Right hindlimb (tissue), 1 donor: ENCODE data around the gene PUS1.
A peak's percentile ranks its signal among the peaks of the same experiment; 100 is the strongest.
"Not testable (repeated sequence)": the region's sequence is repeated elsewhere in the genome, so short reads cannot be mapped to it uniquely, and the experiment has no call there.

Experiments used
- DNase-seq: peaks from one replicate; pipeline ENCODE4 v3.0.0-alpha.2; 2018

The PUS1 gene

DNA sequence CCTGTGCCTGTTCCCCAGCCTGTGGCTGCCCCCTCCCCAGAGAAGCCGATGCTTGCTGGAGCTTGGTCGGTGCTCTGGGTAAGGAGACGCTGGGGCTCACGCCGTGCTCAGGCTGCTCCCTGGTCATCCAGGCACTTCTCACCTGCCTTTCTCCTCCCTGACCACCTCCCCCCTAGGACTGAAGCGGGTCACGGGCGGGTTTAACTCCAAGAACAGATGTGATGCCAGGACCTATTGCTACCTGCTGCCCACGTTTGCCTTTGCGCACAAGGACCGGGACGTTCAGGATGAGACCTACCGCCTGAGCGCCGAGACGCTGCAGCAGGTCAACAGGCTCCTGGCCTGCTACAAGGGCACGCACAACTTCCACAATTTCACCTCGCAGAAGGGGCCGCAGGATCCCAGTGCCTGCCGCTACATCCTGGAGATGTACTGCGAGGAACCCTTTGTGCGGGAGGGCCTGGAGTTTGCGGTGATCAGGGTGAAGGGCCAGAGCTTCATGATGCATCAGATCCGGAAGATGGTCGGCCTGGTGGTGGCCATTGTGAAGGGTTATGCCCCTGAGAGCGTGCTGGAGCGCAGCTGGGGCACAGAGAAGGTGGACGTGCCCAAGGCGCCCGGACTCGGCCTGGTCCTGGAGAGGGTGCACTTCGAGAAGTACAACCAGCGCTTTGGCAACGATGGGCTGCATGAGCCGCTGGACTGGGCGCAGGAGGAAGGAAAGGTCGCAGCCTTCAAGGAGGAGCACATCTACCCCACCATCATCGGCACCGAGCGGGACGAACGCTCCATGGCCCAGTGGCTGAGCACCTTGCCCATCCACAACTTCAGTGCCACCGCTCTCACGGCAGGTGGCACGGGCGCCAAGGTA is 12.3 kb downstream of the PUS1 start:
- DNase-seq = no peak

DNA sequence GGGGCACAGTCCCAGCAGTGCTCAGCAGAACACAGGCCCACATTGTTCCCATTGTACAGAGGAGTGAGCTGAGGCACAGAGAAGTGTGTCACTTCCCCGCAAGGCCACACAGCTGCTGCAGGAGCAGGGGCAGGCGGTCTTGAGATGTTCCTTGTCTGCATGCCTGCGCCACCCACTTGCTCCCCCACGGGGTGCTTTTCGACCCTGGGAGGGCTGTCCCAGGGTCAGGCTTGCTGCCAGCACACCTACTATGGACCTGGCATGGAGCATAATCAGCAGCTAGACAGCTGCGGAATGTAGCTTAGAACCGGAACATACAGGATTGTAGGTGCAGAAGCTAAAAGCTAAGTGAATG is 12.9 kb downstream of the PUS1 start:
- no peak for DNase-seq

DNA sequence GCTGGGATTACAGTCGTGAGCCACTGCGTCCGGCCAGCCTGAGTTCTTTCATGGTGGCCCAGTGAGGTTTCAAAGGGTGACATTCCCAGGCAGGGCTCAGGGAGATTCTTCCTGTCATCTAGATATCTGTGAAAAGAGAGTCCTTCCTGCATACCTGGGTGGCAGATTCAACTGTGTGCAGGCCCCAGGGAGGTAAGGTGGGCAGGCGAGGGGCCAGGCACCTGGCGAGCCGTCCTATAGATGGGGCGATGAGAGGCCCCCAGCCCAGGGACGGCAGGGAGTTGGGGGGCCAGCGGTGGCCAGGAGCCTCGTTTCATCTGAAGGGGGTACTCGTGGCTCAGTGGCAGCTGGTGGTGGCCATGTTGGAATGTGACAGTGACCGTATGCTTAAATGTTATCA is 13.6 kb downstream of the PUS1 start:
- DNase-seq = no peak

DNA sequence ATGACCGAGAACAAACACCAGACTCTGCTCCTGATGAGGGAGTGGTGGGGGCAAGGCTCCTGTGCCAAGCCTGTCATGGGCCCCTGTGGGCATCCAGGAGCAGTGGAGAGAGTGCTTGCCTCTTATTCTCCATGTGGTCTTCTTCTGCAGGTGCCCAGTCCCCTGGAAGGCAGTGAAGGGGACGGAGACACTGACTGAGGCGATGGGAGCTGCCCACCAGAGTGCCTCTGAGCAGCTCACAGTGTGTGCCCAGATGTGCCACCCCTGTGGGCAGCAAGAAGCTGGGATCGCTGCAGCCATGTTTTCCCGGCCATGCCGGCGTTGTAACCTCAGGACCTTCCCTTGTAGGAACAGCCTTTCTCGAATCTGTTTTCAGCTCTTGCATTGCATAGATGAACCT is 14.3 kb downstream of the PUS1 start:
- no peak for DNase-seq

DNA sequence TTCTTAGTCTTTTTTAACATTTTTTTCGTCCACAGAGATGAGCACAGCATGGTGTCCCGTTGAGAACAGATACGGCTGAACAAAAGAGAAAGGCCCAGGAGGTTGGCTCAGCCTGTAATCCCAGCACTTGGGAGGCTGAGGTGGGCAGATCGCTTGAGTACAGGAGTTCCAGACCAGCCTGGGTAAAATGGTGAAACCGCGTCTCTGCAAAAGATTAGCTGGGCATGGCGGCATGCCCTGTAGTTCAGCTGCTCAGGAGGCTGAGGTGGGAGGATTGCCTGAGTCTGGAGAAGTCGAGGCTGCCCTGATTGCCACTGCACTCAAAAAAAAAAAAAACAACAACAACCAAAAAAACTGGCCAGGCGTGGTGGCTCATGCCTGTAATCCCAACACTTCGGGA is 14.8 kb downstream of the PUS1 start:
- no peak for DNase-seq

DNA sequence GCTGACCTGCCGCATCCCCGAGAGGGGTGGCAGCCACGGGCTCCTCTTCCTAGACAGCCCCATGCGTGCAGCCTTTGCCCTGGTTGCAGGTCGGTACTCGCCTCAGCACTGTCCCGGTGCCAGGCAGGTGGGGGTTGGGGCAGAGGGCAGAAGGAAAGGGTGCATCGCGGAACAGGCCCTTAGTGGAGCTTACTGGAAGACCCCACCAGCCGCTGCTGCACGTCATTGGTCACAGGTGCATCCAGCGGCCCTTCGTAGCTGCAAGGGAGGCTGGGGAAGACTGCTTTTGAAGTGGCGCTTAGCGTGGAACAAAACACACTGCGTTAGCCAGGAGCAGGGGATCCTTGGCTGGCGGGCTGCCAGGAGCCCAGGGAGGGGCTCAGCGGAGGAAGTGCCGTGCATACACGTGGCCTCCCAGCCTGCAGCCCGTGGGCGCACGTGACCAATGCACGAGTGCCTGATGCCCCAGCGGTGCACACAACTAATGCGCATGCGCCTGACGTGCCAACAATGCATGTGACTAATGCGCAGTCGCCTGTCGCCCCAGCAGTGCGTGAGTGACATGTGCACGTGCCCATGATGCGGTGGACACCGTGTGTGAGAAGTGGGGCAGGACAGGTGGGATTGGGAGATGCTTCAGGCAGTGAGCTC is 15.7 kb downstream of the PUS1 start:
- DNase-seq = no peak

DNA sequence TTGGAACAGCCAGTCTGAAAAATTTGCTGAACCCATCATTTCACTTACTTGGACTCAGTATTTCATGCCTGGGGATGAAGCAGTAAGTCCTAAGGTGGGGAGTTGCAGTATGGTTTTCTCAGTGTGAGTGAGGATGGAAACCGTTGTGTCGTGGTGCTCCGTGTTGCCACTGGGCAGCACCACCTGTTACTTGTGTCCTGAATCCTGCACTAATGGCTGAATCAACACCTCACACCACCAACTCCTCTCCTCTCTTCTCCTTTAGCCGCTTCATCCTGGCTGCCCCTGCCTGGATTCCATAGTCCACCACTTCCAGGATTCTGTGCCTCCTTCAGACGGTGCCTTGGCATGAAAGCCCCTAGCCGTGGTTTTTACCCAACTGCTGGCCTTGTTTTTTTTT is 17.7 kb downstream of the PUS1 start:
- DNase-seq = no peak

DNA sequence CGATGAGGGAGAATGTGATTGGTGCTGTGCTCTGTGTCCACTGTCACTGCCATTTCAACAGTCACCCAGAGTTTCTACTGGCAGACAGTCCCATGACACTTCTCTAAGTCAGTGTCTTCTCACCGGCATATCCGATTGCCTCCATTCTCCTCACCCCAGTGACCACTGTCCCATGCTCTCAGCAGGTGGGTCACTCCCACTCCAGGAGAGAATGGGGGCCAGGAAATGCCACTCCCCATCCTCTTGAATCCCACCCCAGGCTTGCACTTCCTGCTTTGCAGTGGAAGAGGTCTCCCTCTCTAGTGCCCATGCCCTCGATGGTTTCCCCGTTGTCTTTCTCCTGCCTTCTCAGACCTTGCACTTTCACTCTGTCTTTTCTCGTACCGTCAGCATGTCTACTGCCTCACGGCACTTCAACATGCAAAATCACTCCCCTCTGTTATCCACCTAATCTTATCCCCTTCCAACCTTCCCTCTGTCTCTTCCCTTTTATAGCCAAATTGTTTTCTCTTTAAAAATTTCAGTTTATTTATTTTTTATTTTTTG is 18.5 kb downstream of the PUS1 start:
- no peak for DNase-seq

DNA sequence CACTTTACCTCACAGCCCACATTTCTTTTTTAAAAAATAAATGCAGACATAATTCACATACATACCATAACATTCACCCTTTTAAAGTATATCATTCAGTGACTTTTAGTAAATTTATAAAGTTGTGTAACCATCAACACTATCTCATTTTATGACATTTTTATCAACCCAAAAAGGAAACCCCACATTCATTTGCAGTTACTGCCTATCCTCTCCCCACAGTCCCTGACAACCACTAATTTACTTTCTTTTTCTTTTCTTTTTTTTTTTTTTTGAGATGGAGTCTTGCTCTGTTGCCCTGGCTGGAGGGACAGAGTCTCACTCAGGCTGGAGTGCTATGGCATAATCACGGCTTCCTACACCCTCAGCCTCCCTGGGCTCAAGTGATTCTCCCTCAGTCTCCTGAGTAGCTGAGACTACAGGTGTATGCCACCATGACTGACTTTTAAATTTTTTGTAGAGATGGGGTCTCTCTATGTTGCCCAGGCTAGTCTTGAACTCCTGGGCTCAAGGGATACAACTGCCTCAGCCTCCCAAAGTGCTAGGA is 19.2 kb downstream of the PUS1 start:
- DNase-seq = no peak

DNA sequence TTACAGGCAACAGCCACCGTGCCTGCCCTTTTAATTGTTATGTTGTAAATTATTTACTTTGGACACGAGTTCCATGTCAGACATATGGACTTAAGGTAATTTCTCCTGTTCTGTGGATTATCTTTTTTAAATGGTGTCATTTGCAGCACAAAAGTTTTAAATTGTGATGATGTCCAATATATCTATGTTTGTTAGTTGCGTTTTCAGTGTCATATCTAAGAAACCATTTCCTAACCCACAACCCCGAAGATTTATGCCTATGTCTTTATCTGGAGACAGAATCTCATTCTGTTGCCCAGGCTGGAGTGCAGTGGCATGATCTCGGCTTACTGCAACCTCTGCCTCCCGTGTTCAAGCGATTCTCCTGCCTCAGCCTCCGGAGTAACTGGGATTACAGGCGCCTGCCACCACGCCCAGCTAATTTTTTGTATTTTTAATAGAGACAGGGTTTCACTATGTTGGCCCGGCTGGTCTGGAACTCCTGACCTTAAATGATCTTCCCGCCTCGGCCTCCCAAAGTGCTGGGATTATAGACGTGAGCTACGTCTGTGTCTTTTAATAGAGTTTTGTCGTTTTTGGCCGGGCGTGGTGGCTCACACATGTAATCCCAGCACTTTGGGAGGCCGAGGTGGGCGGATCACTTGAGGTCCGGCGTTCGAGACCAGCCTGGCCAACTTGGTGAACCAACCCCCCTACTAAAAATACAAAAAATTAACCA is 19.8 kb downstream of the PUS1 start:
- not testable (repeated sequence) for DNase-seq

DNA sequence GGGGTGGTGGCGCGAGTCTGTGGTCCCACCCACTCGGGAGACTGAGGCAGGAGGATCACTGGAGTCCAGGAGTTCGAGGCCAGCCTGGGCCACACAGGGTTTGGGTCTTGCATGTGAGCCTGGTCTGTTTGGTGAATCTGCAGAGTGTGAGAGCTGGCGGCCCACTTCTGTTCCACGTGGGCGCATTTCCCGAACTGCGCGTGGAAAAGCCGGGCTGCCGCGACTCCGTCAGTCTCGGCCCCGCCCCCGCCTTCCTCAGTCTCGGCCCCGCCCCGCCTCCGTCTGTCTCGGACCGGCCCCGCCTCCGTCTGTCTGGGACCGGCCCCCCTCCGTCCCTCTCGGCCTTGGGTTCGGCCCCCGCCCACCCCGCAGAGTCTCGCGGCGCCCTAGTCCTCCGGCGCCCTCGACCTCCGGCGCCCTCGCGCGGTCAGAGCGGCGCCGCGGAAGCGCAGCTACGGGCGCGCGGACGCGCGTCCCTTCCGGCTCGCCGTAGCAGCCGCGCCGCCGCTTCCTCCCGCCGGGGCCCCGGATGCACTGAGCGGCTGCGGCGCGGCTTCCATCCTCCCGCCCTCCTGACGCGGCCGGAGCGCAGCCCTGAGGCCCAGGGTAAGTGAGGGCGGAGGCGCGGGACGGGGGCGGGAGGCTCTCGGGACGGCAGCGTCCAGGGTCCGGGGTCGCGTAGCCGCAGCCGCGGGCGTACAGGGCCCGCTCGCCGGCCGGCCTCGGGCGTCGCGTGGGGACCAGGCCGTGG is 20.5 kb downstream of the PUS1 start, which contains the start of gene EP400:
Gene EP400, plus strand, starts transcription at position 512 of the 751 bp plus-strand sequence. CDS start 10,678 bp downstream, outside the sequence.
- DNase-seq = peak; percentile 97

DNA sequence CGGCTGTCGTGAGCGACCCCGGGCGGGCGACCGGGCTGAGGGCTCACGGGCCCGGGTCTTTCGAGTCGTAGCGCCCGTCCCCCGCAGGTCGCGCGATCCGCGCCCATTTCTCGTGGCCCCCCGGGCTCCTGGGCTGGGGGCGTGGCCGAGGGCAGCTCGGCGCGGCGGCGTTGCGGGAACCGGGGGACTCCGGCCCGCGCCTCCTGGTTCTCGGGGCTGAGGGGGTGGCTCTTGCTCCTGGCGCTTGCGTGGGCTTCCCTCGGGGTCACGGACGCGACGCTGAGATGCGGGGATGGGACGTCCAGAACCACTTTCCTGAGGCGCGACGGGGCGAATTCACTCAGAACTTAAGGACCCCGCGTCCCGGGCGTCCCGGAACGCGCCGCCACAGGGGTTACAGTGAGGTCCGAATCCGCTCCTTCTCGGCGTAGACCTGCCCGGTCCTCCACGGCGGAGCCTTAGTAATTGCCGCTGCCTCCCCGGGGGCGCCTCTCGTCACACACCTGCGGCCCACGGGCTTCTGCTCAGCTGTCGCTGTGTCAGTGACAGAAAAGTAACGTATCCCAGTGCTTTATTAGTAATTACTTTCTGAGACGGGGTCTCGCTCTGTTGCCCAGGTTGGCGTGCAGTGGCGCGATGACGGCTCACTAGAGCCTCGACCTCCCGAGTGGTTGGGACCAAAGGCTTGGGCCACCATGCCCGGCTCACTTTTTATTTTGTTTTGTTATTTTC is 21.3 kb downstream of the PUS1 start:
- peak; percentile 26 for DNase-seq

DNA sequence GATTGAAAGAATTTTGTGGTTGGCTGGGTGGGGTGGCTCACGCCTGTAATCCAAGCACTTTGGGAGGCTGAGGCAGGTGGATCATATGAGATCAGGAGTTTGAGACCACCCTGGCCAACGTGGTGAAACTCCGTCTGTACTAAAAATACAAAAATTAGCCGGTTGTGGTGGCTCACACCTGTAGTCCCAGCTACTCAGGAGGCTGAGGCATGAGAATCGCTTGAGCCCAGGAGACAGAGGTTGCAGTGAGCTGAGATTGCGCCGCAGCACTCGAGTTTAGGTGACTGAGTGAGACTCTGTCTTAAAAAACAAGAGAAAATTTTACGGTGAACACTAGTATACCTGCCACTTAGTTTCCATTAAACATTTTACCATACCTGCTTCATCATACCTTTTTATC is 24.7 kb downstream of the PUS1 start:
- not testable (repeated sequence) for DNase-seq

DNA sequence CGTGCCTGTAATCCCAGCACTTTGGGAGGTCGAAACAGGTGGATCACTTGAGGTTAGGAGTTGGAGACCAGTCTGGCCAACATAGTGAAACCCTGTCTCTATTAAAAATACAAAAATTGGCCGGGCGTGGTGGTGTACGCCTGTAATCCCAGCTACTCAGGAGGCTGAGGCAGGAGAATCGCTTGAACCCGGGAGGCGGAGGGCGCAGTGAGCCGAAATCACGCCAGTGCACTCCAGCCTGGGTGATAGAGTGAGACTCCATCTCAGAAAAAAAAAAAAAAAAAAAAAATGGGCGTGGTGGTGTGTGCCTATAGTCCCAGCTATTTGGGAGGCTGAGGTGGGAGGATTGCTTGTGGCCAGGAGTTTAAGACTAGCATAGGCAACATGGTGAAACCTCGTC is 25.4 kb downstream of the PUS1 start:
- not testable (repeated sequence) for DNase-seq

DNA sequence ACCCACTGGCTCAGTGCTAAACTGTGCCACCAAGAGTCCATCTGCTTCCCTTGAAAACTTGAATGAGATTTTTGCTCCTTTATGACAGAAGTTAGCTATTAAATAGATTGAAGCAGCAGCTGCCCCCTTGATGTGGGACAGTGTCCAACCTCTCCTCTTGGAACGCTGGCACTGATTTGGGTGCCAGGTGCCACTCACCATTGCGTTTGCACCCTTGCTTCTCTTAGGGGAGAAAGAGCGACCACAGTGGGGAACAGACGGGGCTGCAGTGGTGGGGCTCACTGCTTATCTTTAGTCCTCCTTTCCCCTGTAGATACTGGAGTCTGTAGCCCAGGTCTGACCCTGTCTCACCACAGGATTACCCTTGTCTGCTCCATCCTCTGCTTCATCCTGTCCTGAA is 30.0 kb downstream of the PUS1 start:
- no peak for DNase-seq

DNA sequence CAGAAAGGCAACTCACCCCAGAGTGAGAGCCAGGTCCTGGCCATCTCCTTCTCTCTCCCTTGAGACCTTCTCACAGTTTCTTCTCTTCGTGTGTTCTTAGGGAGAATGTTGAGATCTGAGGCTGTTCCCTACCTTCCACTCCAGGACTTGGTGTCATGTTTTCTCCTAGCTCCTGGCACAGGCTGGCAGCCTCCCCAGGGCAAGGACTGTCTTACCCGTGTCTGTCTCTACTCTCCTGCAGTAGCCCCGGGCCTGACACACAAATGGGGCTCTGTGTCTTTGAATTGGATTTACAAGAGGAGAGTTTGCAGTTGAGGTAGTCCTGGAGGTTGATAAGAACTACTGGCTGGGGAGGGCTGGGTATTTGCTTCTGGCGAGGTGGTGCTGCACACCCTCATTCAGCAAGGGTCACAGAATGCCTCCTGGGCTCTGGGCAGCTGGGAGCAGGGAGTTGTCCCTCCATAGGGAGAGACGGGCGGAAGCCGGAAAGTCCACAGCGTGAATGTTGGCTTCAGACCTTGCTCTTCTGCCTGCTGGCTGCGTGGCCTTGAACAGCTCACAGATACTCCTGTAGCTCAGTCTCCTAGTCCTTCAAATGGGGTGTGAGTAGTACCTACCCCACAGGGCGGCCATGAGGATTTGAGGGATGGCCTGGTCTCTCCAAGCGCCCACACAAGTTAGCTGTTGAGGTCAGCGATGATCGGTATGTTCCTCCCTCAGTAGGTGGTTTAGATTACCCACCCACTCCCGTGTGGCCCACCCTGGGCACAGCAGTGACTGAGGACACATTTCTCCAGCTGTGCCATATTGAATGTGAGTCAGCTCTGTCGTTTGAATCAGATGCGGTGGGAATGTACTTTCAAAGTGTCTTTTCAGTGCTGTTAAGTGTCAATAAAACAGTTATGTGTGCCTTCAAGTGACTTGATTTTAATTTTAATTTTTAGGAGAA is 30.8 kb downstream of the PUS1 start:
- DNase-seq = no peak

DNA sequence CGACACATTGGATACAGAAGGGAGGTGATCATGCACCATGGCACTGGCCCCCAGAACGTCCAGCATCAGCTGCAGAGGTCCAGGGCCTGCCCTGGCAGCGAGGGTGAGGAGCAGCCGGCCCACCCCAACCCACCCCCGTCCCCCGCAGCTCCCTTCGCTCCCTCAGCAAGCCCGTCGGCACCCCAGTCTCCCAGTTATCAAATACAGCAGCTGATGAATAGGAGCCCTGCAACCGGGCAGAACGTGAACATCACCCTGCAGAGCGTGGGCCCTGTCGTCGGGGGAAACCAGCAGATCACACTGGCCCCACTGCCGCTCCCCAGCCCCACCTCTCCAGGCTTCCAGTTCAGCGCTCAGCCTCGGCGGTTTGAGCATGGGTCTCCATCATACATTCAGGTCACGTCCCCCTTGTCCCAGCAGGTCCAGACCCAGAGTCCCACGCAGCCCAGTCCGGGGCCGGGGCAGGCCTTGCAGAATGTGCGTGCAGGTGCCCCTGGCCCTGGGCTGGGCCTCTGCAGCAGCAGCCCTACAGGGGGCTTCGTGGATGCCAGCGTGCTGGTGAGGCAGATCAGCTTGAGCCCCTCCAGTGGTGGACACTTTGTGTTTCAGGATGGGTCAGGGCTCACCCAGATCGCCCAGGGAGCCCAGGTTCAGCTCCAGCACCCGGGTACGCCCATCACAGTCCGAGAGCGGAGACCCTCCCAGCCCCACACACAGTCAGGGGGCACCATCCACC is 31.7 kb downstream of the PUS1 start:
- not testable (repeated sequence) for DNase-seq

DNA sequence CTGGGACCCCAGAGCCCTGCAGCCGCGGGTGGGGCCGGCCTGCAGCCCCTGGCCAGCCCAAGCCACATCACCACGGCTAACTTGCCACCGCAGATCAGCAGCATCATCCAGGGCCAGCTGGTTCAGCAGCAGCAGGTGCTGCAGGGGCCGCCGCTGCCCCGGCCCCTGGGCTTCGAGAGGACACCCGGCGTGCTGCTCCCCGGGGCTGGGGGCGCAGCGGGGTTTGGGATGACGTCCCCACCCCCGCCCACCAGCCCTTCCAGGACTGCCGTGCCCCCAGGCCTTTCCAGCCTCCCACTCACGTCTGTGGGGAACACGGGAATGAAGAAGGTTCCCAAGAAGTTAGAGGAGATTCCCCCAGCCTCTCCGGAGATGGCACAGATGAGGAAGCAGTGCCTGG is 32.3 kb downstream of the PUS1 start:
- DNase-seq = not testable (repeated sequence)

DNA sequence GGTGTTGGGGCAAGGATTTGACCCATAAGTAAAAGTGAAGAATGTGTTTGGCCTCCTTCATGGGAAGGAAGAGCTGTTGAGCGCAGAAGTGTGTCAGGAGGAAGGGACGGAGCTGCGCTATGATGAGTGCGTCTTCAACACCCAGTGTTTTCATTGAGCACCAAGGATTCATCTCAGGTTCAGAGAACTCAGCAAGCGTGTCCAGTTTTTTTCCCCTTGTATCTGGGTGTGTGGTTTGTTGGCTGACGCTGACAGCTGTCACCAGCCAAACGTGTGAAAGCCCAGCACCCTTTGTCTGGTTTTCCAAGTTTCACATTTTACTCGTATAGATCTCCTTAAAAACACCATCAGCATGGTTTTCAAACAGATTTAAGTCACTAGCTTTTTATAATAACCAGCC is 33.0 kb downstream of the PUS1 start:
- DNase-seq = no peak

DNA sequence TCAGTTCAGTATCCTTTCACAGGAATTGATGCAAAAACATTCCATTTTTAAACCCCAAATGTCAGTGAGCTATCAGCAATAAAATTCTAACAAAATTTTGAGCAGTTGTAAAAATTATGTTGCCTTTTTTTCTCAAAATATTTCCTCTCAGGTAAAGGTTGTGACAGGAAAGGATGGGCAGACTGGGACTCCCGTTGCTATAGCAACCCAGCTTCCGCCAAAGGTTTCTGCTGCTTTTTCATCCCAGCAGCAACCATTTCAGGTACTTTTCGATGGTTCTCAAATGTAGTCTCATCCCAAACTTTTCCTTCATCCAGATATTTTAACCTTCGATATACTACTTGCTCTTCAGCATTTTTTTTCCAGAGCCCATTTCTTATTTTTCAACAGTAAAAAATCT is 34.3 kb downstream of the PUS1 start:
- no peak for DNase-seq
